ENCODE measurements around the gene DBH.

DBH gene

GRCh38 chr9:133635533-133636531 lies at the start of gene DBH:
TSS of gene DBH (plus strand) at chr9:133636363. CDS start at chr9:133636372, 9 bp downstream.
- Histone ChIP-seq H3K4me3 (ENCODE audit: low read length in 2 of 2) (no peak within 1 kb of the TSS), H3K9ac (ENCODE audit: low read depth in 1 of 2, low read length in 2 of 2) (no peak within 1 kb of the TSS), H3K36me3 (ENCODE audit: control insufficient read depth in 2 of 2, insufficient read depth in 2 of 2, low read length in 2 of 2) (no peaks in the 10 kb centered on the region), H3K9me3 (ENCODE audit: control insufficient read depth in 2 of 2, low read length in 2 of 2) (no peaks in the 10 kb centered on the region), H3K4me1 (ENCODE audit: control insufficient read depth in 2 of 2, insufficient read depth in 2 of 2, low read length in 2 of 2) (no peaks in the 10 kb centered on the region), H3K27me3 (ENCODE audit: control insufficient read depth in 2 of 2, insufficient read depth in 2 of 2, low read length in 2 of 2) (no peaks in the 10 kb centered on the region), H3K27ac (ENCODE audit: low read depth in 2 of 2, low read length in 2 of 2) (no peak within 1 kb of the TSS)

- Histone ChIP-seq H3K4me3 (ENCODE audit: low read length in 2 of 2) (no peak overlapping the region), H3K9ac (ENCODE audit: low read depth in 1 of 2, low read length in 2 of 2) (no peak overlapping the region), H3K36me3 (ENCODE audit: control insufficient read depth in 2 of 2, insufficient read depth in 2 of 2, low read length in 2 of 2) (no peaks in the 10 kb centered on the region), H3K27me3 (ENCODE audit: control insufficient read depth in 2 of 2, insufficient read depth in 2 of 2, low read length in 2 of 2) (peaks cover 4 to 5% of the 10 kb centered on the region in 2 donors), H3K27ac (ENCODE audit: low read depth in 2 of 2, low read length in 2 of 2) (no peak overlapping the region), H3K9me3 (ENCODE audit: control insufficient read depth in 2 of 2, low read length in 2 of 2) (peaks cover 0 to 2% of the 10 kb centered on the region in 2 donors), H3K4me1 (ENCODE audit: control insufficient read depth in 2 of 2, insufficient read depth in 2 of 2, low read length in 2 of 2) (peaks cover 15 to 22% of the 10 kb centered on the region in 2 donors)
These were observed 49.1 kb upstream of the DBH start for GRCh38 chr9:133587051-133587450.

- no peak overlapping the region for H3K27ac ChIP-seq (ENCODE audit: low read depth in 2 of 2, low read length in 2 of 2)
- H3K36me3 ChIP-seq (ENCODE audit: control insufficient read depth in 2 of 2, insufficient read depth in 2 of 2, low read length in 2 of 2): no peaks in the 10 kb centered on the region
- H3K27me3 ChIP-seq (ENCODE audit: control insufficient read depth in 2 of 2, insufficient read depth in 2 of 2, low read length in 2 of 2): peaks cover 4 to 5% of the 10 kb centered on the region in 2 donors
- no peak overlapping the region for H3K4me3 ChIP-seq (ENCODE audit: low read length in 2 of 2)
- H3K9me3 ChIP-seq (ENCODE audit: control insufficient read depth in 2 of 2, low read length in 2 of 2): peaks cover 0 to 2% of the 10 kb centered on the region in 2 donors
- no peak overlapping the region for H3K9ac ChIP-seq (ENCODE audit: low read depth in 1 of 2, low read length in 2 of 2)
- H3K4me1 ChIP-seq (ENCODE audit: control insufficient read depth in 2 of 2, insufficient read depth in 2 of 2, low read length in 2 of 2): peaks cover 15 to 22% of the 10 kb centered on the region in 2 donors
These were observed 48.7 kb upstream of the DBH start for GRCh38 chr9:133587466-133587865.

- H3K4me3 ChIP-seq (ENCODE audit: low read length in 2 of 2): no peak overlapping the region
- peaks cover 9 to 11% of the 10 kb centered on the region in 2 donors for H3K4me1 ChIP-seq (ENCODE audit: control insufficient read depth in 2 of 2, insufficient read depth in 2 of 2, low read length in 2 of 2)
- peaks cover 4 to 5% of the 10 kb centered on the region in 2 donors for H3K27me3 ChIP-seq (ENCODE audit: control insufficient read depth in 2 of 2, insufficient read depth in 2 of 2, low read length in 2 of 2)
- no peak overlapping the region for H3K9ac ChIP-seq (ENCODE audit: low read depth in 1 of 2, low read length in 2 of 2)
- peaks cover 0 to 2% of the 10 kb centered on the region in 2 donors for H3K9me3 ChIP-seq (ENCODE audit: control insufficient read depth in 2 of 2, low read length in 2 of 2)
- H3K36me3 ChIP-seq (ENCODE audit: control insufficient read depth in 2 of 2, insufficient read depth in 2 of 2, low read length in 2 of 2): no peaks in the 10 kb centered on the region
- no peak overlapping the region for H3K27ac ChIP-seq (ENCODE audit: low read depth in 2 of 2, low read length in 2 of 2)
These were observed 46.5 kb upstream of the DBH start for GRCh38 chr9:133589454-133590227.

GRCh38 chr9:133590231-133590855 lies 45.8 kb upstream of the DBH start:
- H3K27me3 ChIP-seq (ENCODE audit: control insufficient read depth in 2 of 2, insufficient read depth in 2 of 2, low read length in 2 of 2): peaks cover 4 to 5% of the 10 kb centered on the region in 2 donors
- H3K9me3 ChIP-seq (ENCODE audit: control insufficient read depth in 2 of 2, low read length in 2 of 2): peaks cover 0 to 2% of the 10 kb centered on the region in 2 donors
- H3K4me3 ChIP-seq (ENCODE audit: low read length in 2 of 2): no peak overlapping the region
- H3K36me3 ChIP-seq (ENCODE audit: control insufficient read depth in 2 of 2, insufficient read depth in 2 of 2, low read length in 2 of 2): no peaks in the 10 kb centered on the region
- H3K4me1 ChIP-seq (ENCODE audit: control insufficient read depth in 2 of 2, insufficient read depth in 2 of 2, low read length in 2 of 2): peaks cover 2 to 4% of the 10 kb centered on the region in 2 donors
- no peak overlapping the region for H3K27ac ChIP-seq (ENCODE audit: low read depth in 2 of 2, low read length in 2 of 2)
- H3K9ac ChIP-seq (ENCODE audit: low read depth in 1 of 2, low read length in 2 of 2): no peak overlapping the region

GRCh38 chr9:133591116-133591910 lies 44.9 kb upstream of the DBH start:
- H3K27ac ChIP-seq (ENCODE audit: low read depth in 2 of 2, low read length in 2 of 2): no peak overlapping the region
- no peak overlapping the region for H3K4me3 ChIP-seq (ENCODE audit: low read length in 2 of 2)
- H3K36me3 ChIP-seq (ENCODE audit: control insufficient read depth in 2 of 2, insufficient read depth in 2 of 2, low read length in 2 of 2): no peaks in the 10 kb centered on the region
- H3K9ac ChIP-seq (ENCODE audit: low read depth in 1 of 2, low read length in 2 of 2): no peak overlapping the region
- peaks cover 0 to 2% of the 10 kb centered on the region in 2 donors for H3K9me3 ChIP-seq (ENCODE audit: control insufficient read depth in 2 of 2, low read length in 2 of 2)
- H3K4me1 ChIP-seq (ENCODE audit: control insufficient read depth in 2 of 2, insufficient read depth in 2 of 2, low read length in 2 of 2): no peaks in the 10 kb centered on the region
- no peaks in the 10 kb centered on the region for H3K27me3 ChIP-seq (ENCODE audit: control insufficient read depth in 2 of 2, insufficient read depth in 2 of 2, low read length in 2 of 2)

- H3K4me1 ChIP-seq (ENCODE audit: control insufficient read depth in 2 of 2, insufficient read depth in 2 of 2, low read length in 2 of 2): no peaks in the 10 kb centered on the region
- no peak overlapping the region for H3K9ac ChIP-seq (ENCODE audit: low read depth in 1 of 2, low read length in 2 of 2)
- H3K4me3 ChIP-seq (ENCODE audit: low read length in 2 of 2): no peak overlapping the region
- H3K9me3 ChIP-seq (ENCODE audit: control insufficient read depth in 2 of 2, low read length in 2 of 2): peaks cover 0 to 3% of the 10 kb centered on the region in 2 donors
- H3K27ac ChIP-seq (ENCODE audit: low read depth in 2 of 2, low read length in 2 of 2): no peak overlapping the region
- no peaks in the 10 kb centered on the region for H3K27me3 ChIP-seq (ENCODE audit: control insufficient read depth in 2 of 2, insufficient read depth in 2 of 2, low read length in 2 of 2)
- no peaks in the 10 kb centered on the region for H3K36me3 ChIP-seq (ENCODE audit: control insufficient read depth in 2 of 2, insufficient read depth in 2 of 2, low read length in 2 of 2)
These were observed 44.2 kb upstream of the DBH start for GRCh38 chr9:133591985-133592384.

GRCh38 chr9:133592731-133593409 lies 43.3 kb upstream of the DBH start:
- H3K27me3 ChIP-seq (ENCODE audit: control insufficient read depth in 2 of 2, insufficient read depth in 2 of 2, low read length in 2 of 2): no peaks in the 10 kb centered on the region
- no peak overlapping the region for H3K27ac ChIP-seq (ENCODE audit: low read depth in 2 of 2, low read length in 2 of 2)
- H3K9me3 ChIP-seq (ENCODE audit: control insufficient read depth in 2 of 2, low read length in 2 of 2): peaks cover 0 to 8% of the 10 kb centered on the region in 2 donors
- no peak overlapping the region for H3K4me3 ChIP-seq (ENCODE audit: low read length in 2 of 2)
- no peaks in the 10 kb centered on the region for H3K4me1 ChIP-seq (ENCODE audit: control insufficient read depth in 2 of 2, insufficient read depth in 2 of 2, low read length in 2 of 2)
- no peaks in the 10 kb centered on the region for H3K36me3 ChIP-seq (ENCODE audit: control insufficient read depth in 2 of 2, insufficient read depth in 2 of 2, low read length in 2 of 2)
- H3K9ac ChIP-seq (ENCODE audit: low read depth in 1 of 2, low read length in 2 of 2): no peak overlapping the region

All from mucosa of rectum (tissue), 2 donors.